HG03565 (cell line): ENCODE measurements around the gene AVP.

Experiments used
- ATAC-seq: cut with Tn5 transposase; IDR thresholded peaks from one replicate; pipeline ENCODE4 v1.9.1; 2021; ENCODE audit warnings: mild to moderate bottlenecking, moderate library complexity; ENCODE audit not compliant: unreplicated experiment

The AVP gene

GRCh38 chr20:3111507-3111906, 27.0 kb upstream of the AVP start:
- ATAC-seq, result no peak

DNA sequence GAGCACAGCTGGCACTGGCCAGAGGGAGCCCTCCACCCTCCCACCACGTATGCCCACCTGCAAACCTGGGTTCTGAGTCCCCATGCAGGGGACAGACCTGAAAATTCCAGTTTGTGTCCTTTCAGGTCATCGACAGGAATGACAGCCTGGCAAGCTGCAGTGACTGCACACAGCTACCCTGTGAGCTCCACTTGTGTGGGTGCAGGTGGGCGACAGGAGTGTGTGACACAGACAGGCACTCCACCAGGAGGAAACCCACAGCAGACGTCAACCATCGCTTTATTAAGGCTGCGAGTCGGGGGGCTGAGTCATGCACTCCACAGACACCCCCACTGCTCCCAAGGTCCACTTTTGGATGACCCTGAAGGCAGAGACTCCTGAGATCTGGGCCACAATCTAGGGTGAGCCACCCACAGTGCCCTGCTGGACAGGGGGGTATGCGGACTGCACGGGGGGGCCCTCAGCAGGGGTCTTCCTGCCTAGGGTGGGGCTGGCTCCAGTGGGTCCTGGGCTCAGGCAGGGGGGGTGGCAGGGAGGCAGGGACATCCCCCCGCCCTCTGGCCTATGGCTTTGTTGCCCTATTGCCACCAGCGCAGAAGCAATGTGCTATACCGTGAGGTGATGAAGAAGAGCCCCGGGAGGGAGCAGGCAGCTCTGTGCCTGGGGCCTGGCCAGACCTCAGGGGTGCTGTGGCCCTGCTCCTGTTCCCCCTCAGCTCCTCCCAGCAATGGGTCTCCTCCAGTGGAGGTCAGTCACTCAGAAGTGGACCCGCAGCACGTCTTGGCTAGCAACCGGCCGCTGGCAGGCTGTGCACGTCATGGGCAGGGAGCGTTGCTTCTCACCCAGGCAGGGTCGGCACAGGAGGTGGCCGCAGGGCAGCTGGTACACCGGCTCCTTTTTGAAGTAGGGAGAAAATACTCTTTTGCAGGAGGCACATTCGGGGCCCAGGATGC, 25.1 kb upstream of the AVP start:
- ATAC-seq, result no peak

DNA sequence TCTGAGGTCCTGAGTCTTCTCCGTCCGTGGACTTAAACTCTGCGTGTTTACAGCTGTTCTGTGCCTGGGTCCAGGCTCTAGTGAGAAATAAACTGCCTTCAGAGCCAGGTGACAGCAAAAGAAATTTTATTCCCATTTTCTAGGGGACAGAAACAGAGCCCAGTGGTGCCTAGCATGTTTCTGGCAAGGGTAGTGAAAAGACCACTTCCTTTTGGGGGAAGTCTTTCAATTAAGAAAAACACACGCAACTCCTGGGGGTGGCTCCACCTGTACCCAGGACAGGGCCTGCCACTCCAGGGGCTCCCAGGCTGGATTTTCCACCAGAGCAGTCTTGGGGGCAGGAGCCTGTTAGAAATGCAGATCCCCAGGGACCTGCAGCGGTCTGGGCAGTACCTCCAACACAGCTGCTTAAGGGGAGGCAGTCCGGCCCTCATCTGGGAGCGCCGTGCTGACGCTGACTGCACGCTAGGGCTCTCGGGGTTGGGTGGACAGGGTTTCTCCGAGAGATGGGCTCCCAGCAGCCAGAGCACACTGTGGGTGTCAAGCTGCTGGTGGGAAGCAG, 23.0 kb upstream of the AVP start:
- no peak for ATAC-seq

DNA sequence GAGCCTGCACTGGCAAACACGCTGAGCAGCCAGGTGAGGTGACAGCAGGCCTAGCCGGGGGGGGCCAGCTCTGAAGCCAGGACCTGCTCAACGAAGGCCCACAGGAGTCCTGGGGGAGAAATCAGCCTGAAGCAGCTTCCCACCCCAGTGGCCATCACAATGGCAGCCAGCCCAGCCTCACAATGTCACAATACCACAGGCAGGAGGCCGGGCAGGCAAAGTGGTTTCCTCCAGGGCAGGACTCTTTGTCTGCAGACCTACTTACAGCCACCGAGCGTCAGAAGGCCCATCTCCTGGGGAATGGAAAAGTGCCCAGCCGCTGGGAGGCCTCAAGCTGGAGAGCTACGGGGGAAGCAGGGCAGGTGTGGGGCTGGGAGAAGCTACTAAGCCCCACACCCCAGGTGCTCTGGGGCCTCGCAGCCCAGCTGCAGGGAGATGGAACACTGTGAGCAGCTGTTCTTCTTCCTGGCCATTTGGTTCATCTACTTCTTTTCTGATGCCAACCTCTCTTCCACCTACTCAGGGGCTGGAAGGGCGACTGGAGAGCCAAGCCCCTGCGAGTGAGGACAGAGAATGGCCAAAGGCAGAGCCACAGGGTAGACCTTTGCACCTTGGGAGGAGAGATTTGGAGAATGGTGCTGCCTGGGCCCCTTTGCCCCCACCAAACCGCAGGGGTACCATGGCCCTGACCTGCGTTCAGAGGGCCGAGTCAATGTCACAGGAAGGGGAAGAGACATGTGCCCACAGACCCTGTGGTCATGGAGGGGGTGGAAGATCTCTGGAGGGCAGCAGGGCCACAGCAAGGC, 22.3 kb upstream of the AVP start:
- no peak for ATAC-seq

GRCh38 chr20:3106185-3106584, 21.7 kb upstream of the AVP start:
- ATAC-seq, result no peak

- no peak for ATAC-seq
Observed at GRCh38 chr20:3105256-3106137, 21.0 kb upstream of the AVP start.

DNA sequence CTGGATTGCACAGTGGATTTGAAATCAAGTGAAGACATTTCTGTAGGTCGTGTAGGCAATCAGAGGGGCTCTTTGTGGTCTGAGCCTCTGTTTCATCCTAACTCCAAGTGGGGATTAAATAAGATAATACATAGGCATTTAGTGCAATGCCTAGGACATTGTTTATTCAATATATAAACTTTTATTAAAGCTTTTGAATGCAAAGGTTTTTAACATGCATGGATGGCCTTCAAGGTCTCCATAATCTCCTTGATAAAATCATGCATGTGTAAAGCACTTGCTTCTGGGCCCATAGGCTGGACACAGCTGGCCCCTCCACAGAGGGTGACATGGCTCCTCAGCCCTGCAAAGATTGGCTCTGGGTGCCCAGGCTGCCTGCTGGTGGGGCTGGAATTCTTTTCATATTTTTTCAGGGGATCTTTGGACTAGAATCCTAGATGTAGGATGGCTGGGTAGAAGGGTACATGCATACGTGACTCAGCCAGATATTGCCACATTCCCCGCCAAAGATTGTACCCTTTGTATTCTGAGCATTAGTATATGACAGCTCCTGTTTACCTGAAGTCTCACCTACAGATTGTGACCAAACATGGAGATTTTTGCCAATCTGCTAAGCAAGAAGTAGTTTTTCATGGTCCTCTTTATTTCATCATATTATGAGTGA, 19.0 kb upstream of the AVP start:
- no peak for ATAC-seq

GRCh38 chr20:3102575-3103368, 18.2 kb upstream of the AVP start:
- no peak for ATAC-seq

DNA sequence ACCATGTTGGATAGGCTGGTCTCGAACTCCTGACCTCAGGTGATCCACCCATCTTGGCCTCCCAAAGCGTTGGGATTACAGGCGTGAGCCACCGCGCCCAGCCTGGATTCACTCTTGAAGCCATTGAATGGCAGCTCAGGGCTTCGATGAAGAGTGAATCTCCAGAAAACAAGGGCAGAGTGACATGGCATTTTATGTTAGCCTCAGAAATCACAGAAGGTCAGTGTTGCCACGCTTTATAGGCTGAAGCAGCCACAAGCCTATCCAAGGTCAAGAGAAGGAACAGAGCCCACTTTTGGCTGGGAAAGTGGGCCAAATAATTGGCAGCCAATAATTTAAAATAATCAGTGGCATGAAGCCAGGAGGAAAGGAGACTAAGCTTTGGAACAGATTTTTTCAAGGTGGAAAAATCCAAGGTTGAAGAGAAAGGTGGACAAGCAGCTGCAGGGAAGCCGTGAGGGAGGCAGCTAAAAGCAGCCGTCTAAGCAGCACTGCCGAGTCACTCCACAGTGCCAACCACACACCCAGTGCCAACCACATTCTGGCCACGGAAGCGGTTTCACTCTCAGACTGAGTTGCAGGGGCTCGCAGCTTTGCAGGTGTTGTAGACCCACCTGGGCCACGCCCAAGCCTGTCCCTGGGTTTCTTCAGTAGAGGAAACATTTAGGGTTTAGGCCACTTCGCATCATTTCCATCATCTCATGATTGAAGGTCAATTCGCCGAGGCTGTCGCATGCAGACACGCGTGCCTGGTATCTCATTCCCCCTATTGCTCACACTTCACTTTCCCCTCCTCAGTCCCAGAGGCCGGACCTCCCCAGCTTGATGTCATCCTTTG, 17.4 kb upstream of the AVP start:
- ATAC-seq, result no peak

DNA sequence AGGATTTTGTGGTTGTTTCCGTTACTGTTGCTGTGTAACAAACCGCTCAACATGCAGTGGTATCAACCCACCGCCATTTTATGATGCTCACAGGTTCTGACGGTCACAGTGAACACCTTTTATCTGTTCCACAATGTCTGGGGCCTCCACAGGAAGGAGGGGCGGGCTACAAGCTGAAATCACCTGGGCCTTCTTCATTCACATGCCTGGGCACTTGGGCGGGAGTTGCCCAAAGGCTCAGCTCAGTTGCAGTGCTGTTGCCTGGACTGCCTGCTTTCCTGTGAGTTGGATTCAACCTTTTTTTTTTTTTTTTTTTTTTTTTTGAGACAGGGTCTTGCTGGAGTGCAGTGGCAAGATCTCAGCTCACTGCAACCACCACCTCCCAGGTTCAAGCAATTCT, 16.7 kb upstream of the AVP start:
- no peak for ATAC-seq

DNA sequence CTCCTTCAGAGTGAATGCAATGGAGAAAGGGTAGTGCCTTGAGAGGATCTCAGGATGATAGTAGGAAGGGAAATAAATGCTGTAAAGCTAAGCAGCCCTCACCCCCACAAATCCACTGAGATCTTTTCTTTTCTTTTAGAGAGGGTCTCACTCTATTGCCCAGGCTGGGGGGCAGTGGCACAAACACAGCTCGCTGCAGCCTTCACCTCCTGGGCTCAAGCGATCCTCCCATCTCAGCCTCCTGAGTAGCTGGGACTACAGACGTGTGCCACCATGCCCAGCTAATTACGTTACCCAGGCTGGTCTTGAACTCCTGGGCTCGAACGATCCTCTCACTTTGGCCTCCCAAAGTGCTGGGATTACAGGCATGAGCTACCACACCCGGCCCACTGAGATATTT, 16.0 kb upstream of the AVP start:
- no peak for ATAC-seq

DNA sequence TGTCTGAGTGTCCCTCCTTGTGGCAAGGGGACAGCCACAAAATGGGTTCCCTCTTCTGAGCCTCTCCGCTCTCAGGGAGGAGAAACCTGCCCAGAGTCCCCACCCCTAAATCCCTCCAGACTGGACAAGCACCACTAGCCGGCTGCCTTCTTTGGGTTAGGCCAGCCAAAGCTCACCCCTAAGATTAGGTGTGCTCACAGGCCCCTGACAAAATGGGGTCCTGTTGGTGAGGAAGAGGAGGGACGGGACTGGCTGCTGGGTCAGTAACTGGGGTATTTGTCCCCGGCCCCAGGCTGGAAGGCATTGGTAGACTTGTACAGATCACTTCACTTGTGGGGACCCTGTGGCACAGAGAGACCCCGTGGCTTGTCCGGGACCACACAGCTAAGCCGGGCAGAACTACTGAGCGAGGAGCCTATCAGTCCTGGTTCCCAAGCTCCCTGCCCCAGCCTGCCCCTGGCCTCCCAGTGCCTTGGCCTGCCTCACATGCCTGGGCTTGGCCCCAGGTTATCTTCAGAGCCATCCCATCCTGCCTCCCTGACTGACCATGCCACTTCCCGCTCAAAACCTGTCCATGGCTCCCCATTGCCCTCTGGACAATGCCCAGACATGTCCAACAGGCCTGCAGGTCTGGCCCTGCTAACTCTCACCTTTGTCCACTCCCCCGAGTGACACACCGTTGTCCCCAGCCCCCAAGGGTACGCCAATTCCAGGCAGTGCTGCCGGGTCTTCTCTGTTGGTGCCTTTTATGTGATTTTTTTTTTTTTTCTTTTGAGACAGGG, 10.5 kb upstream of the AVP start:
- no peak for ATAC-seq

GRCh38 chr20:3093861-3094361, 9.4 kb upstream of the AVP start:
- no peak for ATAC-seq

- no peak for ATAC-seq
Observed at GRCh38 chr20:3092611-3093379, 8.3 kb upstream of the AVP start.

DNA sequence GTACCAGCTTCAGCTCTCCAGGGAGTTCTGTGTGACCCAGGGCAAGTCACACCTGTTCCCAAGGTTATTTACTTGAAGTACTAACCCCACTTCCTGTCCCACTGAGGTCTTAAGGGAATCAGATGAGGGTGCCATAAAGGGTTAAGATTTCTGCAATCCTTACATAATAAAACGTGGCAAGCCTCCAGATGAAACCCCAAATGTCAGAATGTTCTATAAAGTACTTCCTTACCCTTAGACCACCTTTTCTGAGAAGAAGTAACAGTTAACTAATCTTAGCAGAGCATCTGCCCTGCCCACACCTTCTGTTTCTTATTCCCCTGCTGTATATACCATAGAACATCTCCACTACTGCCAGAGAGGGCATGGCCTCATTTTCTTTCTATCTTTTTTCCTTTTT, 6.0 kb upstream of the AVP start:
- ATAC-seq, result no peak

- no peak for ATAC-seq
Observed at GRCh38 chr20:3088031-3088430, 3.5 kb upstream of the AVP start.

DNA sequence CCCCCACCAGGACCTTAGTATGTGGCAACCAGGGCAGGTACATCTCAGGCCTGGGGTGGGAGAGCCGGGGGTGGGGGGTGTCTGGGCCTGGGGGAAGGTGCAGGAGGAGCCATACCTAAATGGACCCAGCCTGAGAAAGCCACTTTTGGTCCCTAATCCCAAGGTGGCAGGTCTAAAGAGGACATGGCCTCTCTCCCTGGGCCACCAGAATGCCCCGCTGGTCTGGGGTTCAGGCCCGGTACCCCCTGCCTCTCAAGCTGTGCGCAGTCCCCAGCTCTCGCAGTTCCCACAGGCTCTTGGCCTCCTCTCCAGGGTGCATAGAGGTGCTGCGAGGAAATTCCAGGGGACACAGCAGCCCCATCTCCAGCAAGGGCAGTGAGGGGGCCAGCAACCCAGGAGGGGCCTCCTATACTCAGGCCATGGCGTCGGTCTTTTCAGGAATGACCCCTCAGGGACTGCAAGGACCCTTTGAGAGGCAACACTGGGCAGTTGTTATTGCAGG, 1.1 kb upstream of the AVP start:
- ATAC-seq, result no peak
